ENCODE data around the gene HOXA6.

HOXA6 gene

DNA sequence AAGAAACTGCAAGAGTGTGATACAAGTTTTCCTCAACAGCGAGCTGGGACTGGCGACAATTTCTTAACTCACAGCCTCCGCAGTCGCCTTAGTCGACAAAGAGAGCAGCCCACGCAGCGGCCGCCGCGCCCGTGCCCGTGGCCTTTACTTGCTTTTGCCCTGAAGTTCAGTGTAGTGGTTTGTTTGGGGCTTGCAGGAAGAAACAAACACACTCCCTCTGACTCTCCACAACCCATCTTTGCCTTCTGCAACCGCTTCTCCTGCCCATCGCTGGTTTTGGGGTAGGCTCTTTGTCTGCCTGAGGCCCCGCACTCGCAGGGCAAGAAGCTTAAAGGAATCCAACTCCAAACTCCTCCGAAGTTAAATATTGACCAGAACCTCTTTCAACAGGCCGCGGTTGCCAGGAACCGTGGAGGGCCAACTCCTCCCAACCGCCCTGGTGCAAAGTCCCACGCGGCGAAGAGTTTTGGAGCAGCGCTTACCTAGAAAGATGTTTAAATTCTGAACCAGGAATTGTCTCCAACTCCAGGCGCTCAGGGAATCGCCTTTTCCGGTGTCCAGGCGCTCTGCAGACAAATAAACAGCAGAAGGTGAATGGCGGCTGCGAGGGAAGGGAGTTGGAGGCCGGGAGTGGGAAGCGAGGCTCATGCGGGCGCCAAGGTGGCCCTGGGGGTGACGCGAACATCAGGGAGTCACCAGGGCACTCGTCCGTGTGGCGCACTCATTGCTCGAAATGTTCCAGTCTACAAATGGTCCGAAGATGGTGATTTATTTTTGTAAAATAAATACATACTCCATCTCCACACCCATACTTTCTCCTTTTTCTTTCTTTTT, 25.3 kb downstream of the HOXA6 start:
- DNase-seq (ENCODE audit: low spot score): peak; percentile 40

- no peak for DNase-seq (ENCODE audit: low spot score)
Measured at GRCh38 chr7:27121684-27122076, 25.9 kb downstream of the HOXA6 start.

- no peak for DNase-seq (ENCODE audit: low spot score)
Measured at GRCh38 chr7:27119412-27119911, 28.1 kb downstream of the HOXA6 start.

- DNase-seq (ENCODE audit: low spot score): peak; percentile 41
Measured at GRCh38 chr7:27118580-27118979, 29.0 kb downstream of the HOXA6 start.

DNA sequence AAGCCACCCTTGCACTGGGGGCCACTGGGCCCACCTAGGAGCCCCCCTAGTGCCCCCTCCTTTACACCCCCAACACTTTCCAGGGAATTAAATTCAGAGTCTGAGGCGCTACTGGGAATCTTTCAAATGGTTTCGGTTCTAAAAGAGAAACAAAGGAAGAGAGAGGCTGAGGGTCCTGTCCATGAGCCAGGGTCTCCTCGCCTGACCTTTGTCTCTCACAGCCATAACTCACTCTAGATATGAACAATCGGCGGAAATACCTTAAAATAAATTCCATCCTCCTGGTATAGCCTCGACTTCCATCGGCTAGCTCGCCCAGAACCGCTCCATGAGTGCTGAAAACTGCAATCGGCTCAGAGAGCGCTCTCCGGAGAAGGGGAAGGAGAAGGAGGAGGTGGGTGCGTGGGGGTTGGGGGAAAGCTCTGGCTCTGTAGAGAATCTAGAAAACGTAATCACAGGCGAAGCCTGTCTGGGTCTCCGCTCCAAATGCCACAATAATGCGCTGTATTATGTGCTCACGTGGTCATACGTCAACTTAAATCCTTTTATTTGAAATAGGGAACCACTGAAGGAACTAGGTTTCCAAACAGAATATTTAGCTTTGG, 29.6 kb downstream of the HOXA6 start:
- DNase-seq (ENCODE audit: low spot score): no peak

GRCh38 chr7:27116962-27117886, 30.4 kb downstream of the HOXA6 start:
- no peak for DNase-seq (ENCODE audit: low spot score)

GRCh38 chr7:27116031-27116961, 31.3 kb downstream of the HOXA6 start:
- no peak for DNase-seq (ENCODE audit: low spot score)

GRCh38 chr7:27115221-27116026, 32.1 kb downstream of the HOXA6 start:
- no peak for DNase-seq (ENCODE audit: low spot score)

DNA sequence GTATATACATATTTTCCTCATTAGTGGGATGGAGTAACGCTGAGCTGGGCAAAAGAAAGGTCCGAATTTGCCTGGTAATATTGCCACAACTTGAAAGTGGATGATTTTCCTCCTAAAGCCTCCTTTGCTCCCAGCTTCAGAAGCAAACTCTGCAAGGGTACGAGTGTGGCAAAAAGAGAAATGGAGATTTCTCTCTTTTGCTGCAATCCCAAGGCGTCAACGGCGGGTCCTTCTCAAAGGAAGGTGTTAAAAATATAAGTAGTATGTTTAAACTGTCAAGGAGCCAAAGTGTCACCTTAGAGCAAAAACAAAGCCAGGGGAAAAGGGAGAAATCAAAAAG, 32.7 kb downstream of the HOXA6 start:
- no peak for DNase-seq (ENCODE audit: low spot score)

DNA sequence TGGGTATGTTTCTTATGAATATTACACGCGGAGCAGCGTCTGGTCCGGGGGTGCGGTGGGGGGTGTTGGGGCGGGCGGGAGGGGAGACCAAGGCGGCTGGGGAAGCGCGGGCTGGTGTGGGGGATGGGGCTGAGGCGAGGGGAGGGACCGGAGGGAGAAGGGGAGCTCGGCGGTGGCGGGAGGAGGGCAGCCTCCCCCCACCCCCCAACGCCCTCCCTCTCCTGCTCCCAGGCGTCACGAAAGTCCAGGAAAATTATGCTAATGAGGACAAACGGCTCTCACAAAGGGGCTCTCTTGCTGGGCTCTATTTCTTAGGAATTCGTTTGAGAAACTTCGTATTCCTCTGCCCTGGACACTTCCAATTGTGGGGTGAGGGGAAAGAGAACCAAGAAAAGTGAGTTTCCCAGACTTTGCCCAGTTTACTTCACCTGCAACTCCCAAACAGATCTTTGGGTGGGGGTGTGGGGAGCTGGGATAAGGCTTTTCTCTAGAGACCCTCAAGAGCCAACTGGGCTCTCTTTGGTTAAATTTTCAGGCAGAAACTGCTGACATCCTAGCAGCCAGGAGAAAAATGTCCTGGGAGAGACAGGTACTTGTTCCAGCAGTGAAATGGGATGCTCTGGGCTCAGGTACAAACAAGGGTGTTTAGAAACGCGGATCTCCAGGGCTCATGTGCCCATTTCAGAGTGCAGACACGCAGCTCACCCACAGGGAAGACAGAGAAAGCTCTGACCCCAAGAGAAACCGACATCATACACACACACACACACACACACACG, 33.4 kb downstream of the HOXA6 start:
- no peak for DNase-seq (ENCODE audit: low spot score)

- DNase-seq (ENCODE audit: low spot score): no peak
Measured at GRCh38 chr7:27112955-27113949, 34.3 kb downstream of the HOXA6 start.

DNA sequence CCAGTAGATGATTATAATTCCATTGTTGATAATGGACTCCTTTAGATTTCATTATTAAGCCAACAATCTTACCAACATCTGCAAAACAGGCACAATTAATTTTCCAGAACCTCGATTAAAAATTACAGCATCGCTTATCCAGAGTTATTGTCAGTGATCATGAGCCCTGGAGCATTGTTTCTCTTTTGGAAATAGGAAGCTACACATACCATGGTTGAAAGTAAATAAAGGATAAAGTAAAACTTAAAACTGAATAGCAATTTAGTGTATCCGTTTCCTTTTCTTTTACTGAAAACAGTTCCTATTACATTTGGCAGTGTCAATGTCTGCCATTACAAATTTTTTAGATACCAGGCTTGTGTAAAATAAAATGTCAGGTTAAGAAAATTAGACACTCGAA, 35.2 kb downstream of the HOXA6 start:
- no peak for DNase-seq (ENCODE audit: low spot score)

DNA sequence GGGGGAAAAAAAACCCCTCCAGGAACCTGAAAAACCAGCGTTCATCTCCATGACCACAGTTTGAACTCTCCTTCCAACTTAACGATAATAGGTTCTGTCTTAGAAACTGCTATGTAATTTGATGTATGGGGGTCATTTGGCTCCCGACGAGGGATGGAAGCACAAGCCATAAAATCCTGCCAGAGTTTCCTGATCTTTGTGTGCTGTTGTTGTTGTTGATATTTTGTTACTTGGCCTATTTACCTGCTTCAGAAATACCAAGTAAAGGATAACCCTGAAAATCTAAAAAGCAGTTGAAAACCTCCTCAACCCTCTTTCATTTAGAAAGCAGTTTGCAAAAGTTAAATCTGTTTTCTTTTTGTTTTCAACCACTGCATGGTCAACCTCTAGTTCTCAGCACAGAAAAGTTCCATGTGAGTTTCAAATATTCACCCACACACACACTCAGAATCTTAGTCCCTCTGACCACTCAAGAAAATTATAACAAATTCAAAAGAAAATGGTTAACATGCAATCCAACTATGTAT, 35.8 kb downstream of the HOXA6 start:
- DNase-seq (ENCODE audit: low spot score): no peak

DNA sequence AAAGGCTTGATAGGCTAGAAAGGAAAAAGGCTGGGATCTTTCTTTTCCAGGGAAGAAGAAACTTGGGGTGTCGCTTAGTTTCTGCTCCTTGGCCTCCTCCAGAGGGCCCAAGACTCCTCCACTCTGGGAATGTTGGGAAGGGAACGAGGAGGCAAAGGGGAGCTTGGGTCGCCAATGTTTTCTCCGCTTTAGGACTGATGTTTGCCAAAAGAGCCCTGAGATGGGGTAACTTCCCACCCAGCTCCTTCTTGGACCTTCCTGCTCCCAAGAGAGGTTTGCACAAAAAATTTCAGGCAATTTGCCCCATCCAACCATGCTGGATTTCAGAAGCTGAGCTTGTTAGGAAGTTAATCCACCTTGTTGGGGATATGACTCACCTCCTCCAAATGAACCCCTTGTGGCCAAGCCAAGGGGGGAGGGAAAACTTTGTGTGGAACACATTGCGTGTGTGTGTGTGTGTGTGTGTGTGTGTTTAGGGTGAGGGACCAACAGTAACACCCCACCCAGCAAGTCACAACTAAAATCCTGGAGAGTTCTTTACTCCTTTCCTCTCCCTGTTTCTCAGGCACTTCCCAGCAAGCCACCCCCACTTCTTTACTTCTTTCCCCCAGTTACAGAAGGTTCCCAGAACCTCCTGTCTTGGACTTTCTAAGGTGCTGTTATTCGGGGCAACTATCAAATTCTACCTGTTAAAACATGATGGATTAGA, 36.4 kb downstream of the HOXA6 start:
- DNase-seq (ENCODE audit: low spot score): no peak

DNA sequence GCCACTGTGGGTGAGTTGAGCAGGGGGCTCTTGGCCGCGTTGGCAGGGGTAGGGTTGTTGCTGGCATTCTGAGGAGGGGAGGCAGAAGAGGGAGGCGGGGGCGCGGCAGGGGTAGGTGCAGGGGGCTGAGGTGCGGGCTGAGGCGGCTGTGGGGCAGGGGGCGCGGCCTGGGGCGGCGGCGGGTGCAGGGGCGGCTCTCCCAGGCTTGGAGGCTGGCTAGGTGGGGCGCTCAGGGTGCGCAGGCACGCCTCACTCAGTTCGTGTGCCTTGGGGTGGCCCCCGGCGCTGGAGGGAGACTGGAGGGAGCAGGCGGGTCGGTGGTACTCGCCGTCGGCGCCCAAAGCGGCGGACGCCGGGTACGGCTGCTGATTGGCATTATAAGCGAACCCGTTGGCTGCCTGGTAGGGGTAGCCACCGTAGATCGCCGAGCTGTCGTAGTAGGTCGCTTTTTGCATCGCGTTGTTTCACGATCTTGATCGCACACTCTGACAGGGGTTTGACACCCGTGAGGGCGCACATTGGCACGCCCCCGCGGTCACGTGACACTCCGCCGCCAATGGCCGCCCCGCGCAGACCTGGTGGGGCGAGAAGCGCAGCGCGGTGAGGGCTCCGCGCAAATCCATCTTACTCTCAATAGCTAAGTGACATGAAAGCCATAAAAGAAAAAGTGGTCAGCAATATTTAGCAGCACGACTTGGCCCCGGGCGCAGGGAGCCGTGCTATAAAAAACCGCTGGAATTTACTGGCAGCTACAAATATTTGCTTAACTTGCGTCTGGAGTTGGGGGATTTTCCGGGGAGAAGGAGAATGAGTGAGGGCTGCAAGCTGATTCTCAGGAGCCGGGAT, 37.2 kb downstream of the HOXA6 start:
- no peak for DNase-seq (ENCODE audit: low spot score)

GRCh38 chr7:27109466-27110185, 37.9 kb downstream of the HOXA6 start:
- DNase-seq (ENCODE audit: low spot score): no peak

Measured in left forelimb (tissue), 1 donor.